Lower lobe of right lung (tissue), 2 donors: Measurements from ENCODE around the gene THRA. TPM values are rescaled to one million over a fixed set of nuclear protein-coding genes. Genes with fewer than 3 reads are reported as not detected.

Experiments used
- ATAC-seq, 2 donors: fragments of 200-7000 bp; cut with Tn5 transposase; one replicate each; pipeline ENCODE4 v1.9.1; 2020 to 2022; ENCODE audit warnings: mild to moderate bottlenecking in 2 of 2, moderate library complexity in 2 of 2
- DNase-seq: peaks from one replicate; pipeline ENCODE4 v3.0.0-alpha.2; 2020
- H3K27ac ChIP-seq: fragments of 200-600 bp; one replicate; pipeline ENCODE4 v1.8.0; 2022
- H3K27me3 ChIP-seq: fragments of 200-600 bp; one replicate; pipeline ENCODE4 v1.8.0; 2022; ENCODE audit warnings: low read depth
- H3K36me3 ChIP-seq: fragments of 200-600 bp; one replicate; pipeline ENCODE4 v1.8.0; 2022; ENCODE audit warnings: mild to moderate bottlenecking
- H3K4me1 ChIP-seq: fragments of 200-600 bp; one replicate; pipeline ENCODE4 v1.8.0; 2022
- H3K4me3 ChIP-seq: fragments of 200-600 bp; one replicate; pipeline ENCODE4 v1.8.0; 2022; ENCODE audit warnings: mild to moderate bottlenecking
- H3K9me3 ChIP-seq: fragments of 200-600 bp; one replicate; pipeline ENCODE4 v1.8.0; 2022
- CTCF ChIP-seq: fragments of 200-600 bp; IDR thresholded peaks from one replicate; pipeline ENCODE4 v1.8.0; 2022; ENCODE audit warnings: antibody characterized with exemption, mild to moderate bottlenecking
- intact Hi-C: fragments of 100-400 bp; cut with DNase I; formaldehyde crosslinking; loops from one replicate; pipeline ENCODE4 v1.11.0; 2022
- total RNA-seq: library from RNA; stranded (reverse); fragmentation: NEBNext Ultra II Directional; extraction: Animal tissue kit (Norgen Biotek cat#: 25700); gene quantifications from one replicate; pipeline ENCODE4 v1.2.1, GENCODE V29; 2021
- donor health status: DM: no; HTN: yes; CAD: no; lungs with severe emphysema.

THRA gene
- total RNA-seq, 1 donor from 2014 or later, result 50.1 TPM

GRCh38 chr17:40032322-40033320 lies 30.1 kb upstream of the THRA start:
- TF ChIP-seq CTCF, result no peak
- DNase-seq, result no peak
- no peaks in the 10 kb centered on the region for H3K27me3 ChIP-seq
- H3K36me3 ChIP-seq, result peaks cover 88% of the 10 kb centered on the region
- H3K27ac ChIP-seq, result no peak overlapping the region
- ATAC-seq, result no peak
- H3K4me1 ChIP-seq, result no peaks in the 10 kb centered on the region
- no peaks in the 10 kb centered on the region for H3K9me3 ChIP-seq
- intact Hi-C loops, result no loop called here
- no peak overlapping the region for H3K4me3 ChIP-seq

- no peak for DNase-seq
- Histone ChIP-seq H3K36me3 (peaks cover 81% of the 10 kb centered on the region), H3K27ac (no peak overlapping the region), H3K4me1 (peaks cover 3% of the 10 kb centered on the region), H3K4me3 (no peak overlapping the region), H3K27me3 (no peaks in the 10 kb centered on the region), H3K9me3 (no peaks in the 10 kb centered on the region)
- intact Hi-C loops, result no loop called here
- no peak for TF ChIP-seq CTCF
- no peak for ATAC-seq
Observed at GRCh38 chr17:40033339-40033738, 29.4 kb upstream of the THRA start.

GRCh38 chr17:40034426-40035161 lies 28.2 kb upstream of the THRA start:
- DNase-seq, result no peak
- Histone ChIP-seq H3K36me3 (peaks cover 68% of the 10 kb centered on the region), H3K4me1 (peaks cover 13% of the 10 kb centered on the region), H3K9me3 (no peaks in the 10 kb centered on the region), H3K27ac (no peak overlapping the region), H3K4me3 (no peak overlapping the region), H3K27me3 (no peaks in the 10 kb centered on the region)
- no peak for ATAC-seq
- intact Hi-C loops, result no loop called here
- no peak for TF ChIP-seq CTCF

GRCh38 chr17:40035162-40035559 lies 27.6 kb upstream of the THRA start:
- peak; percentile 19 for TF ChIP-seq CTCF
- Histone ChIP-seq H3K27ac (no peak overlapping the region), H3K9me3 (no peaks in the 10 kb centered on the region), H3K27me3 (no peaks in the 10 kb centered on the region), H3K4me1 (peaks cover 13% of the 10 kb centered on the region), H3K4me3 (no peak overlapping the region), H3K36me3 (peaks cover 62% of the 10 kb centered on the region)
- ATAC-seq (no peak), DNase-seq (no peak)
- intact Hi-C loops, result no loop called here

GRCh38 chr17:40038882-40039513 lies 23.8 kb upstream of the THRA start:
- peaks cover 13% of the 10 kb centered on the region for H3K4me1 ChIP-seq
- no peaks in the 10 kb centered on the region for H3K9me3 ChIP-seq
- H3K4me3 ChIP-seq, result no peak overlapping the region
- peak; percentile 92 to 93 for ATAC-seq
- intact Hi-C loops, result no loop called here
- no peaks in the 10 kb centered on the region for H3K27me3 ChIP-seq
- peak; percentile 74 for TF ChIP-seq CTCF
- no peak for DNase-seq
- H3K36me3 ChIP-seq, result peaks cover 40% of the 10 kb centered on the region
- peak overlapping the region; percentile 73 for H3K27ac ChIP-seq
